ENCODE data around the gene CCBE1.

The CCBE1 gene

DNA sequence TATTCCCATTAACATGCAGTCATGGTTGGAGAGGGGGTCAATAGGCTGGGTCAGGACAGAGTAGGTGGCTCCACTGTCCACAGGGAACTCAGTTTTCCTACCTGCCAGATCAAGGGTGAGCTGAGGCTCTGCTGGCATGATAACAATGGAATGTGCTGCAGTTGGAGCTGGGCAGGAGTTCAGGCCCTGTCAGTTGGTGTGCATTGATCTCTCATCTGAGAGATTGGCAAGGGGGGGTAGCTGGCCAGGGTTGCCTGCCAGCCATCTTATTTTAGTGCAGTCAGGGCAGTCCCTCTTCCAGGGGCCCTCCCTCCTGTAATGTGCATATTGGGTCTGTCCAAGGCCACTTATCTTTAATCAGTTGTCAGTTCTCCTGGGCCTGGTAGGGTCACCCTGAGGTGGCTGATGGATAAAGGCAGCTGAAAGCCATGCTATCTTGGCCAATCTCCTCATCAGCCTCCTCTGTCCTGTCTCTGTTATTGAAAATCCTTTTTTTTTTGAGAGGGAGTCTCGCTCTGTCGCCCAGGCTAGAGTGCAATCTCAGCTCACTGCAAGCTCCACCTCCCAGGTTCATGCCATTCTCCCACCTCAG is 38.1 kb upstream of the CCBE1 start:
- Histone ChIP-seq H3K27ac (replicated peaks) (no peak overlapping the region), H3K4me3 (replicated peaks; ENCODE audit: insufficient read depth, low read length) (no peak overlapping the region), H3K27me3 (ENCODE audit: insufficient read depth, poor library complexity, severe bottlenecking) (no peaks in the 10 kb centered on the region)
- TF ChIP-seq SPI1 (IDR thresholded peaks at IDR 0.05; ENCODE audit: borderline replicate concordance, low read depth) (no peak), GABPA (IDR thresholded peaks at IDR 0.05; ENCODE audit: low read depth) (no peak), REST (IDR thresholded peaks at IDR 0.05; ENCODE audit: insufficient replicate concordance, low read depth) (no peak), POLR2AphosphoS5 (IDR thresholded peaks at IDR 0.05; ENCODE audit: low read depth) (no peak)
- TF ChIP-seq, protein P1, sequence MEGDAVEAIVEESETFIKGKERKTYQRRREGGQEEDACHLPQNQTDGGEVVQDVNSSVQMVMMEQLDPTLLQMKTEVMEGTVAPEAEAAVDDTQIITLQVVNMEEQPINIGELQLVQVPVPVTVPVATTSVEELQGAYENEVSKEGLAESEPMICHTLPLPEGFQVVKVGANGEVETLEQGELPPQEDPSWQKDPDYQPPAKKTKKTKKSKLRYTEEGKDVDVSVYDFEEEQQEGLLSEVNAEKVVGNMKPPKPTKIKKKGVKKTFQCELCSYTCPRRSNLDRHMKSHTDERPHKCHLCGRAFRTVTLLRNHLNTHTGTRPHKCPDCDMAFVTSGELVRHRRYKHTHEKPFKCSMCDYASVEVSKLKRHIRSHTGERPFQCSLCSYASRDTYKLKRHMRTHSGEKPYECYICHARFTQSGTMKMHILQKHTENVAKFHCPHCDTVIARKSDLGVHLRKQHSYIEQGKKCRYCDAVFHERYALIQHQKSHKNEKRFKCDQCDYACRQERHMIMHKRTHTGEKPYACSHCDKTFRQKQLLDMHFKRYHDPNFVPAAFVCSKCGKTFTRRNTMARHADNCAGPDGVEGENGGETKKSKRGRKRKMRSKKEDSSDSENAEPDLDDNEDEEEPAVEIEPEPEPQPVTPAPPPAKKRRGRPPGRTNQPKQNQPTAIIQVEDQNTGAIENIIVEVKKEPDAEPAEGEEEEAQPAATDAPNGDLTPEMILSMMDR (IDR thresholded peaks at IDR 0.05; ENCODE audit: insufficient read depth, low read length), result no peak
- DNase-seq (ENCODE audit: low read depth in 1 of 2, low spot score in 1 of 2), result no peak

DNA sequence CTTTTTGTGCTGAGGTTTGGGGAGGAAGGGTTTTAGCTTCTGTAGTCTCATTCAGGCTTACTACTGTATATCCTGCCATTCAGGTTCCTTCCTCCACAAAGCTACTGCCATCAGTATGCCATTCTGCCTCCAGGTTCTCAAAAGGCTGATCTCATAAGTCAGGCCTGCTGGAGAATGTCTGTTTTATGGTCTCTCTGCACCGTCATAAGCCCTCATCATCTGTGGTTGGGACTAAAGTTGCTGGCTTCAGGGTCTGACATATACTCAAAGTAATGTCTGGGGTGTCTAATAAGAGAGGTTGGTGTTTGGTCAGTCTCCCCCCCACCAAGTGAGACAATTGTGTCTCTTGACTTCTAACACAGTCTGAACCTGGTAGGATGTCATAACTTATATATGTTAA is 36.2 kb upstream of the CCBE1 start:
- H3K4me3 ChIP-seq (replicated peaks; ENCODE audit: insufficient read depth, low read length), result no peak overlapping the region
- H3K27ac ChIP-seq (replicated peaks), result no peak overlapping the region
- TF ChIP-seq GABPA (IDR thresholded peaks at IDR 0.05; ENCODE audit: low read depth) (no peak), SPI1 (IDR thresholded peaks at IDR 0.05; ENCODE audit: borderline replicate concordance, low read depth) (0 out of 2 replicates have a peak, but pooled peaks have one; percentile 43), POLR2AphosphoS5 (IDR thresholded peaks at IDR 0.05; ENCODE audit: low read depth) (no peak)
- TF ChIP-seq, protein P1 (IDR thresholded peaks at IDR 0.05; ENCODE audit: insufficient read depth, low read length), result no peak
- DNase-seq (ENCODE audit: low read depth in 1 of 2, low spot score in 1 of 2), result no peak
- peaks cover 5% of the 10 kb centered on the region for H3K27me3 ChIP-seq (ENCODE audit: insufficient read depth, poor library complexity, severe bottlenecking)

DNA sequence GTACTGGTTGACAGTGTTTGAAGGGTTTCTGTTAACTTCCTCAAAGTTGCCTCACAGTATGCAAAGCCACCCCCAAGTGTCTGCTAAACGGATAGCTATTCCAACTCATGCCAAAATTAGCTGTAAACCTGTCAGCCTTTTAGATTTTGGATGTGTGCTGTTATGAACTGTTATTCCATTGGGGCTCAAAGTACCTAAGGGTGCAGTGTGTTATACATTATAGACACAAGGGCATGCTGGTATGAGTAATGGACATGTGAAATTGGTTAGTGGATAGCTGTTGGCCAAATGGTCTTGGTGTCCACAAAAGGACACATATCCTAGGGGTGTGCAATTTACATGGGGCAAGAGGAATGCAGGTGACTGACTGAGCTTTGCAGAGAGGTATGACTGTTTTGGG is 33.7 kb upstream of the CCBE1 start:
- no peak for DNase-seq (ENCODE audit: low read depth in 1 of 2, low spot score in 1 of 2)
- H3K4me3 ChIP-seq (replicated peaks; ENCODE audit: insufficient read depth, low read length), result no peak overlapping the region
- H3K27me3 ChIP-seq (ENCODE audit: insufficient read depth, poor library complexity, severe bottlenecking), result peaks cover 6% of the 10 kb centered on the region
- no peak overlapping the region for H3K27ac ChIP-seq (replicated peaks)
- TF ChIP-seq GABPA (IDR thresholded peaks at IDR 0.05; ENCODE audit: low read depth) (no peak), REST (IDR thresholded peaks at IDR 0.05; ENCODE audit: insufficient replicate concordance, low read depth) (no peak)
- TF ChIP-seq, protein P1 (IDR thresholded peaks at IDR 0.05; ENCODE audit: insufficient read depth, low read length), result no peak

DNA sequence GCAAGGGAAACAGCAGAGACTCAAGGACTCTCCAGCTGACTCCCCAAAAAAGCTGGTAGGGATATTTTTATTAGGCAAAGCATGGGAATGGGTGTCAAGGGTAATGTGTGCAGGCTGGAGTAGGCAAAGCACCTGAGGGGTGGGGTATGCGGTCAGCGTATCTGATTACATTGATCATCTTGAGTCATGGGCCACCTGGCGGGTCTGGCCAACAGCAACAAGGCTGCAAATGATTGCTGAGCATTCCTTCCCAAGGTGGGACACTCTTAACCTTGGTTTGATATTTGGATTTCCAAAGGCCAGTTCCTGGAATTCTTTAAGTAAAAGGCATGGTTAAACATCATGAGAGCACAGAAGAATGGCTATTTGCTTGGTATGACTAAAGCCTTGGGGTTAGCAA is 32.6 kb upstream of the CCBE1 start:
- TF ChIP-seq, protein P1 (IDR thresholded peaks at IDR 0.05; ENCODE audit: insufficient read depth, low read length), result no peak
- TF ChIP-seq POLR2AphosphoS5 (IDR thresholded peaks at IDR 0.05; ENCODE audit: low read depth) (no peak), GABPA (IDR thresholded peaks at IDR 0.05; ENCODE audit: low read depth) (no peak), SPI1 (IDR thresholded peaks at IDR 0.05; ENCODE audit: borderline replicate concordance, low read depth) (no peak), REST (IDR thresholded peaks at IDR 0.05; ENCODE audit: insufficient replicate concordance, low read depth) (no peak)
- no peak overlapping the region for H3K27ac ChIP-seq (replicated peaks)
- DNase-seq (ENCODE audit: low read depth in 1 of 2, low spot score in 1 of 2), result no peak
- H3K27me3 ChIP-seq (ENCODE audit: insufficient read depth, poor library complexity, severe bottlenecking), result peaks cover 6% of the 10 kb centered on the region
- H3K4me3 ChIP-seq (replicated peaks; ENCODE audit: insufficient read depth, low read length), result no peak overlapping the region

Measured in HL-60 (cell line).